ENCODE data around the gene TGM1. TPM values are rescaled to one million over a fixed set of nuclear protein-coding genes. Genes with fewer than 3 reads are reported as not detected.

TGM1 gene
- total and polyA plus RNA-seq, 12 donors, result 0.28 to 2.7 (median 0.89) TPM; not detected in 1

GRCh38 chr14:24310265-24310645 is 47.3 kb upstream of the TGM1 start:
- peak overlapping the region in 4 of 5 donors; percentile 68 to 97 (median 88) for H3K27ac ChIP-seq
- 35 to 42% (median 39%) methylated on average over 4 to 5 of the region's 5 CpGs for WGBS, 4 donors
- H3K27me3 ChIP-seq, result no peaks in the 10 kb centered on the region
- H3K9me3 ChIP-seq (replicated peaks in 1 of 3), result no peaks in the 10 kb centered on the region
- TF ChIP-seq POLR2A (IDR thresholded peaks at IDR 0.05), result no peak
- TF ChIP-seq CTCF (IDR thresholded peaks at IDR 0.05), result no peak
- peak overlapping the region in 2 of 4 donors; percentile 21 to 64 for H3K4me3 ChIP-seq
- peak in 1 of 7 donors; percentile 36 for DNase-seq
- intact Hi-C loops (cut with DNase I), result no loop called here
- peaks cover 0 to 28% of the 10 kb centered on the region in 2 donors for H3K36me3 ChIP-seq (replicated peaks in 1 of 2)
- H3K4me1 ChIP-seq (replicated peaks in 1 of 2), result peaks cover 20 to 52% of the 10 kb centered on the region in 2 donors

GRCh38 chr14:24309538-24310264 is 46.7 kb upstream of the TGM1 start, which contains the start of gene LTB4R2:
TSS of gene LTB4R2 (plus strand) at chr14:24310140. CDS start at chr14:24310665, 525 bp downstream.
- TF ChIP-seq CTCF (IDR thresholded peaks at IDR 0.05) (no peak), POLR2A (IDR thresholded peaks at IDR 0.05) (no peak)
- peaks cover 0 to 33% of the 10 kb centered on the region in 2 donors for H3K36me3 ChIP-seq (replicated peaks in 1 of 2)
- intact Hi-C loops (cut with DNase I), result loop anchor here in 1 of 2 donors (10.0 kb wide), 1 partner anchor 65 kb away; the partner anchor contains the start of gene TINF2
- H3K4me3 ChIP-seq, result peak within 1 kb of the TSS in 3 of 4 donors; percentile 21 to 64 (median 41)
- WGBS, 4 donors, result 70 to 75% (median 72%) methylated on average over 5 of the region's 5 CpGs
- H3K27ac ChIP-seq, result peak within 1 kb of the TSS; percentile 68 to 97 (median 83)
- H3K27me3 ChIP-seq, result no peaks in the 10 kb centered on the region
- H3K4me1 ChIP-seq (replicated peaks in 1 of 2), result peaks cover 20 to 52% of the 10 kb centered on the region in 2 donors
- H3K9me3 ChIP-seq (replicated peaks in 1 of 3), result no peaks in the 10 kb centered on the region
- DNase-seq, result peak in 1 of 7 donors; percentile 21

- H3K36me3 ChIP-seq (replicated peaks in 1 of 2), result peaks cover 0 to 45% of the 10 kb centered on the region in 2 donors
- 70 to 80% (median 76%) methylated on average over 7 of the region's 7 CpGs for WGBS, 4 donors
- no peak overlapping the region for H3K4me3 ChIP-seq
- no peaks in the 10 kb centered on the region for H3K27me3 ChIP-seq
- intact Hi-C loops (cut with DNase I), result loop anchor here in 1 of 2 donors (10.0 kb wide), 1 partner anchor 64 kb away; the partner anchor contains the start of gene TINF2
- DNase-seq, result no peak
- no peaks in the 10 kb centered on the region for H3K9me3 ChIP-seq (replicated peaks in 1 of 3)
- H3K27ac ChIP-seq, result no peak overlapping the region
- H3K4me1 ChIP-seq (replicated peaks in 1 of 2), result peaks cover 20 to 52% of the 10 kb centered on the region in 2 donors
- TF ChIP-seq POLR2A (IDR thresholded peaks at IDR 0.05) (no peak), CTCF (IDR thresholded peaks at IDR 0.05) (peak in 2 of 6 experiments; percentile 23 to 32)
Measured at GRCh38 chr14:24308342-24309124, 45.6 kb upstream of the TGM1 start.
